ENCODE measurements around the gene GRPEL2. TPM values are rescaled to one million over a fixed set of nuclear protein-coding genes. Genes with fewer than 3 reads are reported as not detected.

Gene GRPEL2
- total RNA-seq, 1 experiment from 2014 or later = 48.9 TPM

- H2AFZ ChIP-seq (ENCODE audit: low read depth, low read length, poor library complexity, severe bottlenecking) = no peak overlapping the region
- H3K36me3 ChIP-seq (ENCODE audit: control insufficient read depth in 1 of 2, insufficient read depth in 2 of 2, low read length in 2 of 2) = peaks cover 57 to 60% of the 10 kb centered on the region in 2 experiments
- H3K4me1 ChIP-seq (ENCODE audit: control insufficient read depth in 1 of 2, insufficient read depth in 2 of 2, low read length in 2 of 2) = peaks cover 5 to 11% of the 10 kb centered on the region in 2 experiments; a peak in 3 of 4 replicates
- no peaks in the 10 kb centered on the region for H3K9me2 ChIP-seq (ENCODE audit: insufficient read depth)
- H3K27me3 ChIP-seq (ENCODE audit: insufficient read depth, low read length) = no peaks in the 10 kb centered on the region
- ChIA-PET POLR2A (no interaction called here), RAD21 (ENCODE audit: low non-redundant PET in 1 of 2, low total read pairs in 2 of 2, uncharacterized antibody in 2 of 2, unreplicated experiment in 2 of 2) (no interaction called here), CTCF (no interaction called here)
- no peak overlapping the region for H3K4me2 ChIP-seq (ENCODE audit: low read length)
- no peaks in the 10 kb centered on the region for H3K9me3 ChIP-seq (ENCODE audit: control insufficient read depth in 1 of 2, insufficient read depth in 1 of 2, low read depth in 1 of 2, low read length in 2 of 2)
- peaks cover 4% of the 10 kb centered on the region; the same call in 1 of the 2 replicates for H4K20me1 ChIP-seq (ENCODE audit: insufficient read depth)
- no peak overlapping the region for H3K9ac ChIP-seq (ENCODE audit: low read length)
- intact Hi-C loops (cut with micrococcal nuclease) = no loop called here
- H3K4me3 ChIP-seq (replicated peaks in 1 of 2; ENCODE audit: low read depth in 1 of 2, low read length in 2 of 2) = no peak overlapping the region
- no peak for ATAC-seq
- TF ChIP-seq SRF (IDR thresholded peaks at IDR 0.05; ENCODE audit: low read depth) (no peak), EZH2 (IDR thresholded peaks at IDR 0.05) (no peak), TCF7L2 (IDR thresholded peaks at IDR 0.05; ENCODE audit: borderline replicate concordance, extremely low read depth, insufficient read depth, insufficient read length) (no peak), ELF1 (IDR thresholded peaks at IDR 0.05; ENCODE audit: borderline replicate concordance, low read depth) (no peak), ATF3 (IDR thresholded peaks at IDR 0.05) (no peak)
- DNase-seq (ENCODE audit: low read depth, low spot score) = no peak
- H3K79me2 ChIP-seq (ENCODE audit: insufficient read depth, low read length) = peaks cover 78% of the 10 kb centered on the region
- no TSS peak for BruUV-seq (replicated peaks)
- no peak overlapping the region for H3K27ac ChIP-seq (ENCODE audit: low read depth, low read length)
Observed at GRCh38 chr5:149348518-149348917, 3.2 kb downstream of the GRPEL2 start.

DNA sequence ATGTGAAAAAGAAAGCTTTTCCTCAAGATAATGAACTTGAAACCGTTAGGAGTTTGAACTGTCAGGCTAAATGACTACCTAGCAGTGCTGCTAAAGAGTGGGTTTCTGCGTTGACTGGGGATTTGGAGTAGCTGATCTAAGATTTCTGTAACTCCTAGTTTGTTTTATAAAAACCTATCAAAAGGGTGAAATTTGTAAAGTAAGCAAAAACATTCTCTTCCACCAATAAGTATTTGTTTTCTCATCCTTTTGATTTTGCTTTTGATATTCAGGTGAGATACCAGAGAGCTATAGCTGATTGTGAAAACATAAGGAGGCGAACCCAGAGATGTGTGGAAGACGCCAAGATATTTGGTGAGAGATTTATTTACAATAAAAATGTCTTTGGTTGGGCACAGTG is 4.1 kb downstream of the GRPEL2 start:
- CTCF ChIA-PET = interaction anchor here (1.0 kb wide), 1 partner anchor 18 kb away, joined by 3 read pairs; no protein-coding TSS in a partner anchor
- DNase-seq (ENCODE audit: low read depth, low spot score) = no peak
- Histone ChIP-seq H3K4me1 (ENCODE audit: control insufficient read depth in 1 of 2, insufficient read depth in 2 of 2, low read length in 2 of 2) (peaks cover 5 to 6% of the 10 kb centered on the region in 2 experiments; a peak in 3 of 4 replicates), H3K36me3 (ENCODE audit: control insufficient read depth in 1 of 2, insufficient read depth in 2 of 2, low read length in 2 of 2) (peaks cover 59 to 64% of the 10 kb centered on the region in 2 experiments), H3K79me2 (ENCODE audit: insufficient read depth, low read length) (peaks cover 78% of the 10 kb centered on the region), H3K27ac (ENCODE audit: low read depth, low read length) (no peak overlapping the region), H2AFZ (ENCODE audit: low read depth, low read length, poor library complexity, severe bottlenecking) (no peak overlapping the region), H3K9ac (ENCODE audit: low read length) (no peak overlapping the region), H4K20me1 (ENCODE audit: insufficient read depth) (peaks cover 4% of the 10 kb centered on the region; the same call in 1 of the 2 replicates), H3K4me2 (ENCODE audit: low read length) (no peak overlapping the region), H3K4me3 (replicated peaks in 1 of 2; ENCODE audit: low read depth in 1 of 2, low read length in 2 of 2) (no peak overlapping the region), H3K9me3 (ENCODE audit: control insufficient read depth in 1 of 2, insufficient read depth in 1 of 2, low read depth in 1 of 2, low read length in 2 of 2) (no peaks in the 10 kb centered on the region), H3K27me3 (ENCODE audit: insufficient read depth, low read length) (no peaks in the 10 kb centered on the region), H3K9me2 (ENCODE audit: insufficient read depth) (no peaks in the 10 kb centered on the region)
- RAD21 ChIA-PET (ENCODE audit: low non-redundant PET in 1 of 2, low total read pairs in 2 of 2, uncharacterized antibody in 2 of 2, unreplicated experiment in 2 of 2) = no interaction called here
- no peak for ATAC-seq
- POLR2A ChIA-PET = interaction anchor here (0.9 kb wide), 1 partner anchor 8 kb away, joined by 3 read pairs; the partner anchor contains the start of gene PCYOX1L
- intact Hi-C loops (cut with micrococcal nuclease) = no loop called here
- no TSS peak for BruUV-seq (replicated peaks)
- TF ChIP-seq ZBTB33 (IDR thresholded peaks at IDR 0.05; ENCODE audit: extremely low read depth, insufficient replicate concordance, low read length) (no peak), POLR2A (IDR thresholded peaks at IDR 0.05; ENCODE audit: borderline replicate concordance, extremely low read depth, insufficient read depth, insufficient read length) (no peak), FOSL1 (IDR thresholded peaks at IDR 0.05; ENCODE audit: low read depth) (no peak), SIN3A (IDR thresholded peaks at IDR 0.05; ENCODE audit: low read depth) (no peak), SRF (IDR thresholded peaks at IDR 0.05; ENCODE audit: low read depth) (no peak), EGR1 (IDR thresholded peaks at IDR 0.05; ENCODE audit: low read depth) (no peak), POLR2AphosphoS5 (IDR thresholded peaks at IDR 0.05; ENCODE audit: low read depth, low read length) (no peak), TCF7L2 (IDR thresholded peaks at IDR 0.05; ENCODE audit: borderline replicate concordance, extremely low read depth, insufficient read depth, insufficient read length) (no peak), CBX3 (IDR thresholded peaks at IDR 0.05; ENCODE audit: low read depth) (no peak)
- TF ChIP-seq, protein P1, sequence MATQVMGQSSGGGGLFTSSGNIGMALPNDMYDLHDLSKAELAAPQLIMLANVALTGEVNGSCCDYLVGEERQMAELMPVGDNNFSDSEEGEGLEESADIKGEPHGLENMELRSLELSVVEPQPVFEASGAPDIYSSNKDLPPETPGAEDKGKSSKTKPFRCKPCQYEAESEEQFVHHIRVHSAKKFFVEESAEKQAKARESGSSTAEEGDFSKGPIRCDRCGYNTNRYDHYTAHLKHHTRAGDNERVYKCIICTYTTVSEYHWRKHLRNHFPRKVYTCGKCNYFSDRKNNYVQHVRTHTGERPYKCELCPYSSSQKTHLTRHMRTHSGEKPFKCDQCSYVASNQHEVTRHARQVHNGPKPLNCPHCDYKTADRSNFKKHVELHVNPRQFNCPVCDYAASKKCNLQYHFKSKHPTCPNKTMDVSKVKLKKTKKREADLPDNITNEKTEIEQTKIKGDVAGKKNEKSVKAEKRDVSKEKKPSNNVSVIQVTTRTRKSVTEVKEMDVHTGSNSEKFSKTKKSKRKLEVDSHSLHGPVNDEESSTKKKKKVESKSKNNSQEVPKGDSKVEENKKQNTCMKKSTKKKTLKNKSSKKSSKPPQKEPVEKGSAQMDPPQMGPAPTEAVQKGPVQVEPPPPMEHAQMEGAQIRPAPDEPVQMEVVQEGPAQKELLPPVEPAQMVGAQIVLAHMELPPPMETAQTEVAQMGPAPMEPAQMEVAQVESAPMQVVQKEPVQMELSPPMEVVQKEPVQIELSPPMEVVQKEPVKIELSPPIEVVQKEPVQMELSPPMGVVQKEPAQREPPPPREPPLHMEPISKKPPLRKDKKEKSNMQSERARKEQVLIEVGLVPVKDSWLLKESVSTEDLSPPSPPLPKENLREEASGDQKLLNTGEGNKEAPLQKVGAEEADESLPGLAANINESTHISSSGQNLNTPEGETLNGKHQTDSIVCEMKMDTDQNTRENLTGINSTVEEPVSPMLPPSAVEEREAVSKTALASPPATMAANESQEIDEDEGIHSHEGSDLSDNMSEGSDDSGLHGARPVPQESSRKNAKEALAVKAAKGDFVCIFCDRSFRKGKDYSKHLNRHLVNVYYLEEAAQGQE (IDR thresholded peaks at IDR 0.05; ENCODE audit: low read depth) = no peak
- TF ChIP-seq, protein P2, sequence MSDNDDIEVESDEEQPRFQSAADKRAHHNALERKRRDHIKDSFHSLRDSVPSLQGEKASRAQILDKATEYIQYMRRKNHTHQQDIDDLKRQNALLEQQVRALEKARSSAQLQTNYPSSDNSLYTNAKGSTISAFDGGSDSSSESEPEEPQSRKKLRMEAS (IDR thresholded peaks at IDR 0.05) = no peak
